ENCODE data around the gene ZFYVE26. TPM values are rescaled to one million over a fixed set of nuclear protein-coding genes. Genes with fewer than 3 reads are reported as not detected.

Gene ZFYVE26
- total RNA-seq, 1 experiment from 2014 or later = 21.1 TPM

GRCh38 chr14:67785270-67786109 lies 30.9 kb downstream of the ZFYVE26 start:
- intact Hi-C loops (cut with micrococcal nuclease) = no loop called here
- ATAC-seq = no peak
- CTCF ChIA-PET = no interaction called here

DNA sequence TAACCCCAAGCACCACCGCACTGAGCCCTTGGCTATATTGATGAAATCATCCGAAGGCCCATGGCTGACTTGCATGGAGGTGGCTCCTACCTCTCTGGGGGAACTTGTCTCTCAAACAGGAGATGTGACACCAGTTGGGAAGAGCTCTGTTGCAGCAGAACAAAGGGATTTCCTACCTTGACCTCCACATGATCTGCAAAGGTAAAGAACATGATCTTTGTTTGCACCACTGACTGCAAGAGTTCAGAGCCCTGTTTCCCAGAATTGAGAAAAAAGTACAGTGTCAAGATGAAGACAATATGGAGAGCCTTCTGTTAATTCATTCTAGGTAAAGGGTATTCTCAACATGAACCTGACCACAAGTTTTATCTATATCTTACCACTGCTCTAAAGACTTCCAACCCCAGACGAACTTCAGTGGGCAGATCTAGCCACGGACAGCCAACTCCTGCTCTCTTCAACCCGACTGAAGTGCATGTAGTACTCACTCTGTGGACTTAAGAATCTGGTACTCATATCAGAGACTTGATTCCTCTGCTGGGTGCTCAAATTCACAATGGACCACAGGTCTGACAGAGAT lies 32.1 kb downstream of the ZFYVE26 start:
- H3K27ac ChIP-seq (ENCODE audit: low read length) = no peak overlapping the region
- no peaks in the 10 kb centered on the region for H3K9me3 ChIP-seq (ENCODE audit: low read length)
- no peaks in the 10 kb centered on the region for H3K9me2 ChIP-seq (replicated peaks; ENCODE audit: low read length)
- intact Hi-C loops (cut with micrococcal nuclease) = no loop called here
- H3K36me3 ChIP-seq (ENCODE audit: low read depth, low read length) = peaks cover 45% of the 10 kb centered on the region
- TF ChIP-seq EZH2 (IDR thresholded peaks at IDR 0.05; ENCODE audit: low read length, unreplicated experiment) = no peak
- no peak for TF ChIP-seq CTCF (conservative IDR thresholded peaks at IDR 0.05; ENCODE audit: low read depth, low read length)
- TF ChIP-seq EZH2phosphoT487 (IDR thresholded peaks at IDR 0.05; ENCODE audit: borderline replicate concordance, low read length) = no peak
- no peaks in the 10 kb centered on the region for H4K20me1 ChIP-seq (ENCODE audit: low read length)
- DNase-seq = no peak
- H3K79me2 ChIP-seq (ENCODE audit: low read length) = no peaks in the 10 kb centered on the region
- H3F3A ChIP-seq (ENCODE audit: low read length, unreplicated experiment) = no peaks in the 10 kb centered on the region
- no peak for ATAC-seq
- H2AFZ ChIP-seq (ENCODE audit: low read length) = no peak overlapping the region
- H3K27me3 ChIP-seq (ENCODE audit: low read length) = no peaks in the 10 kb centered on the region
- H3K4me2 ChIP-seq (ENCODE audit: low read length) = no peak overlapping the region
- no TSS peak for BruUV-seq (replicated peaks)
- H3K4me1 ChIP-seq (ENCODE audit: insufficient read depth, low read length) = no peaks in the 10 kb centered on the region
- no peak overlapping the region for H3K9ac ChIP-seq (ENCODE audit: low read length)
- no peak overlapping the region for H3K4me3 ChIP-seq (ENCODE audit: low read length)
- ChIA-PET CTCF (no interaction called here), POLR2A (ENCODE audit: unreplicated experiment) (no interaction called here)

More at GRCh38 chr14:67785270-67786109, 30.9 kb downstream of the ZFYVE26 start:
- Histone ChIP-seq H2AFZ (ENCODE audit: low read length) (no peak overlapping the region), H3K4me2 (ENCODE audit: low read length) (no peak overlapping the region), H3K36me3 (ENCODE audit: low read depth, low read length) (peaks cover 55% of the 10 kb centered on the region), H3K27me3 (ENCODE audit: low read length) (no peaks in the 10 kb centered on the region), H3K4me3 (ENCODE audit: low read length) (no peak overlapping the region), H3K9ac (ENCODE audit: low read length) (no peak overlapping the region), H3F3A (ENCODE audit: low read length, unreplicated experiment) (no peaks in the 10 kb centered on the region), H4K20me1 (ENCODE audit: low read length) (no peaks in the 10 kb centered on the region), H3K4me1 (ENCODE audit: insufficient read depth, low read length) (no peaks in the 10 kb centered on the region), H3K9me3 (ENCODE audit: low read length) (no peaks in the 10 kb centered on the region), H3K79me2 (ENCODE audit: low read length) (no peaks in the 10 kb centered on the region), H3K27ac (ENCODE audit: low read length) (no peak overlapping the region), H3K9me2 (replicated peaks; ENCODE audit: low read length) (no peaks in the 10 kb centered on the region)
- POLR2A ChIA-PET (ENCODE audit: unreplicated experiment) = no interaction called here
- BruUV-seq (replicated peaks) = no TSS peak
- TF ChIP-seq CTCF (conservative IDR thresholded peaks at IDR 0.05; ENCODE audit: low read depth, low read length) (no peak), EZH2 (IDR thresholded peaks at IDR 0.05; ENCODE audit: low read length, unreplicated experiment) (no peak), EZH2phosphoT487 (IDR thresholded peaks at IDR 0.05; ENCODE audit: borderline replicate concordance, low read length) (no peak)
- DNase-seq = no peak

- Histone ChIP-seq H3K9me2 (replicated peaks; ENCODE audit: low read length) (no peaks in the 10 kb centered on the region), H2AFZ (ENCODE audit: low read length) (no peak overlapping the region), H3K4me1 (ENCODE audit: insufficient read depth, low read length) (no peaks in the 10 kb centered on the region), H3K9me3 (ENCODE audit: low read length) (no peaks in the 10 kb centered on the region), H4K20me1 (ENCODE audit: low read length) (no peaks in the 10 kb centered on the region), H3K27ac (ENCODE audit: low read length) (no peak overlapping the region), H3K79me2 (ENCODE audit: low read length) (no peaks in the 10 kb centered on the region), H3K9ac (ENCODE audit: low read length) (no peak overlapping the region), H3F3A (ENCODE audit: low read length, unreplicated experiment) (no peaks in the 10 kb centered on the region), H3K4me3 (ENCODE audit: low read length) (no peak overlapping the region), H3K36me3 (ENCODE audit: low read depth, low read length) (peaks cover 60% of the 10 kb centered on the region), H3K27me3 (ENCODE audit: low read length) (no peaks in the 10 kb centered on the region), H3K4me2 (ENCODE audit: low read length) (no peak overlapping the region)
- no TSS peak for BruUV-seq (replicated peaks)
- ATAC-seq = peak; percentile 80
- intact Hi-C loops (cut with micrococcal nuclease) = no loop called here
- no peak for DNase-seq
- no peak for TF ChIP-seq EZH2 (IDR thresholded peaks at IDR 0.05; ENCODE audit: low read length, unreplicated experiment)
- no peak for TF ChIP-seq EZH2phosphoT487 (IDR thresholded peaks at IDR 0.05; ENCODE audit: borderline replicate concordance, low read length)
- TF ChIP-seq CTCF (conservative IDR thresholded peaks at IDR 0.05; ENCODE audit: low read depth, low read length) = no peak
- ChIA-PET POLR2A (ENCODE audit: unreplicated experiment) (interaction anchor here (0.6 kb wide), 1 partner anchor 22 kb away, joined by 4 read pairs; no protein-coding TSS in a partner anchor), CTCF (no interaction called here)
Observed at GRCh38 chr14:67782090-67782489, 34.3 kb downstream of the ZFYVE26 start.
